ENCODE results near the gene ARID1B. TPM values are rescaled to one million over a fixed set of nuclear protein-coding genes. Genes with fewer than 3 reads are reported as not detected.

The ARID1B gene
- total RNA-seq, 1 donor from 2014 or later: 79.1 TPM

- peaks cover 38% of the 10 kb centered on the region for H3K4me1 Mint-ChIP-seq (ENCODE audit: low read depth)
- no peak for DNase-seq (ENCODE audit: low spot score)
- no peaks in the 10 kb centered on the region for H3K9me3 Mint-ChIP-seq
- intact Hi-C loops (cut with micrococcal nuclease): no loop called here
- H3K36me3 Mint-ChIP-seq (ENCODE audit: low read depth): peaks cover 13% of the 10 kb centered on the region
- no peak overlapping the region for H3K4me3 Mint-ChIP-seq
- no peak overlapping the region for H3K27ac Mint-ChIP-seq
- no peaks in the 10 kb centered on the region for H3K27me3 Mint-ChIP-seq (ENCODE audit: insufficient read depth)
These were observed 133.8 kb downstream of the ARID1B start for GRCh38 chr6:156910938-156911337.

DNA sequence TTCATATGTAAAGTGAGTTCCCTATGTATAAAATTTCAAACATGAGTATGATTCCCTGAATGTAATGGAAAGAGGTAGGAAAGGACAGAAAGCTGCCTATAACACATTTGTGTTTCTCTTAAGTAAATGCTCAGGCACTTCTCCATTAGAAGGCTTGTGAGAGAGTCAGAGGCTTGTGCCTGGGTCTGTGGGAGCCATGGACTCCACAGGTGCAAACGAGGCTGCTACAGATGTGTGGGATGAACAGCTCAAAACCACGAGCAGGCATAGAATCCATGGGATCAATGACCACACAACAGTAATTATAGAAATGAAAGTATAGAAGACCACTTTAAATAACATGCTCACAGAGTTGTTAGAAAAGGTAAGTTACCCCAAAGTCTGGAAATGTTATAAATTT is 134.4 kb downstream of the ARID1B start:
- no peak overlapping the region for H3K27ac Mint-ChIP-seq
- H3K4me3 Mint-ChIP-seq: no peak overlapping the region
- peaks cover 13% of the 10 kb centered on the region for H3K36me3 Mint-ChIP-seq (ENCODE audit: low read depth)
- no peak for DNase-seq (ENCODE audit: low spot score)
- no peaks in the 10 kb centered on the region for H3K9me3 Mint-ChIP-seq
- H3K4me1 Mint-ChIP-seq (ENCODE audit: low read depth): peaks cover 44% of the 10 kb centered on the region
- no peaks in the 10 kb centered on the region for H3K27me3 Mint-ChIP-seq (ENCODE audit: insufficient read depth)
- intact Hi-C loops (cut with micrococcal nuclease): no loop called here

- intact Hi-C loops (cut with micrococcal nuclease): no loop called here
- no peaks in the 10 kb centered on the region for H3K9me3 Mint-ChIP-seq
- no peak for DNase-seq (ENCODE audit: low spot score)
- H3K27ac Mint-ChIP-seq: peak overlapping the region; percentile 44
- H3K36me3 Mint-ChIP-seq (ENCODE audit: low read depth): peaks cover 13% of the 10 kb centered on the region
- H3K27me3 Mint-ChIP-seq (ENCODE audit: insufficient read depth): no peaks in the 10 kb centered on the region
- no peak overlapping the region for H3K4me3 Mint-ChIP-seq
- H3K4me1 Mint-ChIP-seq (ENCODE audit: low read depth): peaks cover 51% of the 10 kb centered on the region
These were observed 135.3 kb downstream of the ARID1B start for GRCh38 chr6:156912431-156912830.

GRCh38 chr6:156914181-156914580 is 137.0 kb downstream of the ARID1B start:
- intact Hi-C loops (cut with micrococcal nuclease): no loop called here

DNA sequence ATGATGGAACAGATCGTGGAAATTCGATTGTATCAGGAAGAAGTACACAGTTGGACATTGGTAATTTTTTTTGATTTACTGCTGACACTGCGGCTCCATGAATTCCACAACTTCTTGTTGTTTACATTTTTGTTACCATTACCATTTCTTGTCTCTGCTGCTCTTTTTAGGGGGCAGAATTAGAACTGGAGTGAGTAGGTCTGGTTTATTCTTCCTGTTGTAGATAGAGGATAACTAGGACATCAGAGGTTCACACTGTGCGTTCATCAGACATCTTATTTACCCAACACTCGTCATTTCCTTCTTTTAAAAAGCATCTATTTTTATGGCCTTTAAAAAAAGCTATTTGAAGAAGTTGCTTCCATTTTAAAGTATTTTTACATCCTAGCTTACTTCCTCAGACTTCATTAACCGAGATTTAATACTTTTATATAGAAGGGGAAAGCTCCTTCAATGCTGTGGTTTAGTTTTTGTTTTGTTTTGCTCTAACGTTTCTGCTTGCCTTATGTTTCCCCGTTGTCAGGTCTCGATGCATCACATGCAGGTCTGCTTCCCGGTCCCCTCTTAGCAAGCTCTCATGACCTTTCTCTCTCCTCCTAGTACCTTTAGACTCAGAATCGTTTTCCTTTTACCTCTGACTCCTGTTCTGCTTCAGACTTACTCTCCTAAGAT is 139.1 kb downstream of the ARID1B start:
- H3K4me3 Mint-ChIP-seq: no peak overlapping the region
- peaks cover 45% of the 10 kb centered on the region for H3K4me1 Mint-ChIP-seq (ENCODE audit: low read depth)
- H3K27ac Mint-ChIP-seq: peak overlapping the region; percentile 59
- intact Hi-C loops (cut with micrococcal nuclease): no loop called here
- DNase-seq (ENCODE audit: low spot score): no peak
- no peaks in the 10 kb centered on the region for H3K9me3 Mint-ChIP-seq
- H3K36me3 Mint-ChIP-seq (ENCODE audit: low read depth): peaks cover 12% of the 10 kb centered on the region
- peaks cover 1% of the 10 kb centered on the region for H3K27me3 Mint-ChIP-seq (ENCODE audit: insufficient read depth)

More at GRCh38 chr6:156914181-156914580, 137.0 kb downstream of the ARID1B start:
- no peaks in the 10 kb centered on the region for H3K9me3 Mint-ChIP-seq
- DNase-seq (ENCODE audit: low spot score): no peak
- peaks cover 12% of the 10 kb centered on the region for H3K36me3 Mint-ChIP-seq (ENCODE audit: low read depth)
- H3K4me3 Mint-ChIP-seq: no peak overlapping the region
- H3K27ac Mint-ChIP-seq: no peak overlapping the region
- H3K27me3 Mint-ChIP-seq (ENCODE audit: insufficient read depth): no peaks in the 10 kb centered on the region
- peaks cover 52% of the 10 kb centered on the region for H3K4me1 Mint-ChIP-seq (ENCODE audit: low read depth)

DNA sequence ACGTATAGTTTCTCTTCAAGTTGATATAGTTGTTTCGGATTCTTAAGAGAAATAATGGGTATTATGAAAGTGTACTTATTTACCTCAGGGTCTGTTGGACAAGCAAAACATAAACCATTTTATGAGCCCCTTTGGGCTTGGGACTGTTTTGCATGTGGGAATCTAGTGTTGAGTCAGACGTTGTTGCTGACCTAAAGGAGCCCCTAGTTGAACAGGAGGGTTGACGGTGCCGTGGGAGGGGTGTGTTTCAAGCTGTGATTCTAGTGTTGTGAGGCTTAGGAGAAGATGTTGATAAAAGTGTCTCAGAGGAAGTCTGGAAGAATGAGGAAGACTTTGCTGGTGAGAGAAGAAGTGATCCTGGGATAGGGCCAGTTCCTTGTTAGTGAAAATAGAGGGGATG is 140.0 kb downstream of the ARID1B start:
- Mint-ChIP-seq H3K27me3 (ENCODE audit: insufficient read depth) (peaks cover 1% of the 10 kb centered on the region), H3K4me1 (ENCODE audit: low read depth) (peaks cover 36% of the 10 kb centered on the region), H3K36me3 (ENCODE audit: low read depth) (peaks cover 10% of the 10 kb centered on the region), H3K27ac (no peak overlapping the region), H3K9me3 (no peaks in the 10 kb centered on the region), H3K4me3 (no peak overlapping the region)
- DNase-seq (ENCODE audit: low spot score): no peak
- intact Hi-C loops (cut with micrococcal nuclease): no loop called here

- Mint-ChIP-seq H3K36me3 (ENCODE audit: low read depth) (peaks cover 11% of the 10 kb centered on the region), H3K27ac (no peak overlapping the region), H3K4me3 (no peak overlapping the region), H3K27me3 (ENCODE audit: insufficient read depth) (peaks cover 1% of the 10 kb centered on the region), H3K9me3 (no peaks in the 10 kb centered on the region), H3K4me1 (ENCODE audit: low read depth) (peaks cover 33% of the 10 kb centered on the region)
- no peak for DNase-seq (ENCODE audit: low spot score)
- intact Hi-C loops (cut with micrococcal nuclease): no loop called here
These were observed 141.5 kb downstream of the ARID1B start for GRCh38 chr6:156918647-156919046.

DNA sequence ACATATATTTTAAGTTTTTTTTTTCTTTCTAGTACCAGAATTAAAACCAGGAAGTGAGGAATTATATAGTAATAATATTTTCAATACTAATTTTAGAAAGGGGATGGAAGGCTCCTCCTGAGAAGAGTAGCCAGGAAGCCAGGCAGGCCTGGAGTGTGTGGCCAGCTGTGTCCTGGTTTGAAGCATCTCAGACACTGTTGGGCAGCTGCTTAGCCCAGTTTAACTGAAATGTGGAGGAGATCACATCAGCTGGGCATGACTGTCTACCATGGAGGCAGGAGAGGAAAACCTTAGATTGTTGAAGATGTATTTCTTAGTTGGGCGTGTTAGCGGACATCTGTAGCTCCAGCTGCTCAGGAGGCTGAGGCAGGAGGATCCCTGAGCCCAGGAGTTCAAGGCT is 142.2 kb downstream of the ARID1B start:
- peaks cover 30% of the 10 kb centered on the region for H3K4me1 Mint-ChIP-seq (ENCODE audit: low read depth)
- H3K27ac Mint-ChIP-seq: no peak overlapping the region
- peaks cover 1% of the 10 kb centered on the region for H3K27me3 Mint-ChIP-seq (ENCODE audit: insufficient read depth)
- H3K9me3 Mint-ChIP-seq: no peaks in the 10 kb centered on the region
- peaks cover 7% of the 10 kb centered on the region for H3K36me3 Mint-ChIP-seq (ENCODE audit: low read depth)
- DNase-seq (ENCODE audit: low spot score): no peak
- intact Hi-C loops (cut with micrococcal nuclease): no loop called here
- H3K4me3 Mint-ChIP-seq: no peak overlapping the region

- no peak overlapping the region for H3K27ac Mint-ChIP-seq
- peaks cover 3% of the 10 kb centered on the region for H3K36me3 Mint-ChIP-seq (ENCODE audit: low read depth)
- peaks cover 1% of the 10 kb centered on the region for H3K27me3 Mint-ChIP-seq (ENCODE audit: insufficient read depth)
- peaks cover 26% of the 10 kb centered on the region for H3K4me1 Mint-ChIP-seq (ENCODE audit: low read depth)
- intact Hi-C loops (cut with micrococcal nuclease): no loop called here
- H3K4me3 Mint-ChIP-seq: no peak overlapping the region
- no peaks in the 10 kb centered on the region for H3K9me3 Mint-ChIP-seq
- DNase-seq (ENCODE audit: low spot score): no peak
These were observed 142.7 kb downstream of the ARID1B start for GRCh38 chr6:156919814-156920369.

- Mint-ChIP-seq H3K27ac (no peak overlapping the region), H3K27me3 (ENCODE audit: insufficient read depth) (peaks cover 1% of the 10 kb centered on the region), H3K36me3 (ENCODE audit: low read depth) (peaks cover 11% of the 10 kb centered on the region), H3K4me3 (no peak overlapping the region), H3K4me1 (ENCODE audit: low read depth) (peaks cover 36% of the 10 kb centered on the region), H3K9me3 (no peaks in the 10 kb centered on the region)
- intact Hi-C loops (cut with micrococcal nuclease): no loop called here
- DNase-seq (ENCODE audit: low spot score): no peak
These were observed 147.1 kb downstream of the ARID1B start for GRCh38 chr6:156924246-156924645.

GRCh38 chr6:156925026-156925425 is 147.8 kb downstream of the ARID1B start:
- H3K27me3 Mint-ChIP-seq (ENCODE audit: insufficient read depth): no peaks in the 10 kb centered on the region
- intact Hi-C loops (cut with micrococcal nuclease): no loop called here
- H3K4me1 Mint-ChIP-seq (ENCODE audit: low read depth): peaks cover 44% of the 10 kb centered on the region

DNA sequence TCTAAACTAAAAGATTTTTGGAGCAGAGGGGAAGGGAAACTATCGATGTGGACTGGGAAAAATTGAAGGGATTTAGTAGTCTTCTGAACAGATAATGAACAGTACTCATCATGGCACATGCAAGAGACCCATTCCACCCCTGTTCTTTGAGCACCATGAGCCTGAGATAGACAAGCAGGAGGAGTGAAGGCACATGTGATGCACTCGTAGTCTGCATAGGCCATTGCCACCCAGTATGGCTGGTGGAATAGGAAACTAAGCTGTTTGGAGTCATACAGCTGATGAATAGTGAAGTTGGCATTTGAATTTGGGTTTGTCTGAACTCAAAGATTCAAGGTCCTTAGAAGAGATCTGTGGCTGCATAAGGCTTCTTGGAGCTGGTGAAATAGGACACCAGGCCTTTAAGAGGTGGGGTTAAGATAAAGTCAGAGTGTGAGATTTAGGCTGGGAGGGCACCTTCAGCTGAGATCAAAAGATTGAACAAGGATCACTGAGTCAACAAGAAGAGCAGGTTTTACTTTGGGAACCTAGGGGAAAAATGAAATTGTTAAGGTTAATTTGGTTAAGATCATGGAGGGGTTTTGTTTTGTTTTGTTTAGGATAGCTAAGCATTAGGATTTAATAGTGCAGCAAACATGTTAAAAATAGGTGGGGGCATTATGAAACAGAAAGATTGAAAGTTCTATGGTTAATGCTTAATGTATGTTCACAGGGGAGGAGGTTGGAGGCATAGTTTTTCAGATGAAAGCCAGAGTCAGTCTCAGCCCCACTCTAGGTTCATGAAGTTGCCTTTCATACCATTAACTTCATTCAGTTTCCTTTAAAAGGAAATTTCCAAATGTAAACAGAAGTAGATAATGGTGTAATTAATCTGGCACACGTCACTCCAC is 148.8 kb downstream of the ARID1B start:
- H3K4me1 Mint-ChIP-seq (ENCODE audit: low read depth): peaks cover 44% of the 10 kb centered on the region
- no peak overlapping the region for H3K27ac Mint-ChIP-seq
- no peaks in the 10 kb centered on the region for H3K9me3 Mint-ChIP-seq
- no peaks in the 10 kb centered on the region for H3K27me3 Mint-ChIP-seq (ENCODE audit: insufficient read depth)
- intact Hi-C loops (cut with micrococcal nuclease): no loop called here
- no peak for DNase-seq (ENCODE audit: low spot score)
- no peak overlapping the region for H3K4me3 Mint-ChIP-seq
- peaks cover 12% of the 10 kb centered on the region for H3K36me3 Mint-ChIP-seq (ENCODE audit: low read depth)

More at GRCh38 chr6:156925026-156925425, 147.8 kb downstream of the ARID1B start:
- no peaks in the 10 kb centered on the region for H3K9me3 Mint-ChIP-seq
- no peak overlapping the region for H3K4me3 Mint-ChIP-seq
- H3K27ac Mint-ChIP-seq: no peak overlapping the region
- no peak for DNase-seq (ENCODE audit: low spot score)
- peaks cover 12% of the 10 kb centered on the region for H3K36me3 Mint-ChIP-seq (ENCODE audit: low read depth)

GRCh38 chr6:156928126-156928525 is 150.9 kb downstream of the ARID1B start:
- no peak for DNase-seq (ENCODE audit: low spot score)
- H3K27me3 Mint-ChIP-seq (ENCODE audit: insufficient read depth): no peaks in the 10 kb centered on the region
- no peak overlapping the region for H3K4me3 Mint-ChIP-seq
- H3K4me1 Mint-ChIP-seq (ENCODE audit: low read depth): peaks cover 50% of the 10 kb centered on the region
- peak overlapping the region; percentile 66 for H3K27ac Mint-ChIP-seq
- H3K9me3 Mint-ChIP-seq: no peaks in the 10 kb centered on the region
- intact Hi-C loops (cut with micrococcal nuclease): no loop called here
- H3K36me3 Mint-ChIP-seq (ENCODE audit: low read depth): peaks cover 9% of the 10 kb centered on the region

All from activated T-helper 1 cell treated with anti-CD3 and anti-CD28 coated beads, Interleukin-12 subunit alpha, Interleukin-12 subunit beta, Interleukin-2, Interleukin-4 antibody, amounts not matched to agents 30 ng/mL and 10 ng/mL and 1 ng/mL, durations not matched to agents 14 hours and 24 hours and 36 hours (primary cell).